GM21529 (cell line): ENCODE results near the gene RPS6KA5.

Source experiments
- ATAC-seq: cut with Tn5 transposase; IDR thresholded peaks from one replicate; pipeline ENCODE4 v1.9.1; 2021; ENCODE audit not compliant: unreplicated experiment

Gene RPS6KA5

GRCh38 chr14:91029456-91030217, 30.8 kb downstream of the RPS6KA5 start:
- no peak for ATAC-seq

DNA sequence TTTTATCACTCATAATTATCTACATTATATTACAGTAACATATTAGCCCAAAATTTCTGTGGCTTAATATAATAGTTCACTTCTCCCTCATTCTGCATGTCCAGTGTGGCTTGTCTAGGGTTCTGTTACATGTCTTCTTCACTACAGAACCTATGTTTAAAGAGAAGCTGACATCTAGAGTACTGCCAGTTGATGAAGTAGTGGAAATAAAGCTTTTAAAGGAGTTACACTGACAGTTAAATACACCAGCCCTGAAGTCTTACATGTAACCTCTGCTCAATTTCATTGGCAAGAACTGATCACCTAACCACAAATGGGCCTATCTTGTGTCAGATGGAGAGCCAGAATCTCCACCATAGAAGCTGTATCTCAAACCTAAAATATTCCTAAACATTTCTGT, 32.9 kb downstream of the RPS6KA5 start:
- ATAC-seq: no peak

- ATAC-seq: peak; percentile 96
These were observed 37.8 kb downstream of the RPS6KA5 start for GRCh38 chr14:91022622-91023028.

DNA sequence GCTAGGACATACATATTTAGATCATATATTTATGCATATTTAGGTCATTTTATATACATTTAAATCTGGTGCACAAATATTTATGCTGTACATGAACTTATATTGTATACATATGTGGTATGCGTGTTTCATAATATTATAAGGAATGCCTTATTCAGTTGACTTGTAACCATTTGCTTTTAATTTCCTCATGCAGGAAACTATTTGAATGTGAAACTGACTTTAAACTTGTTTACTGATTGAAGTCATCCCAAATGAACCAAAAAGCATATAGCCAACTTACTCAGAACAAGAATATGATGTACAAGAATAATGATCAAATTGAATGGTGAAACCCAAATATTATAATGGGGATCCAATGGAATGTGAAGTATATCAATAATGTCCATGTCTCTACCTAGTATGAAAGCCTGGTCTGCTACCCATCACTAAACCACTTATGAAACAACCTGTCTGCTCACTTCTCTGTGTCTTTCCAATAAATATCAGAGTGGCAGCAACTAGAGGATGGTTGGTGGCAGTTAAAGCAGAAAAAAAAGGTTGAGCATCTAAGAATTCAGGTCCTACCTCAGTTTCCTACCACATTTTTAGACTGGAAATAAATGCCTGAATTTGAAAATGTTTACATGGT, 38.3 kb downstream of the RPS6KA5 start:
- ATAC-seq: peak; percentile 55

DNA sequence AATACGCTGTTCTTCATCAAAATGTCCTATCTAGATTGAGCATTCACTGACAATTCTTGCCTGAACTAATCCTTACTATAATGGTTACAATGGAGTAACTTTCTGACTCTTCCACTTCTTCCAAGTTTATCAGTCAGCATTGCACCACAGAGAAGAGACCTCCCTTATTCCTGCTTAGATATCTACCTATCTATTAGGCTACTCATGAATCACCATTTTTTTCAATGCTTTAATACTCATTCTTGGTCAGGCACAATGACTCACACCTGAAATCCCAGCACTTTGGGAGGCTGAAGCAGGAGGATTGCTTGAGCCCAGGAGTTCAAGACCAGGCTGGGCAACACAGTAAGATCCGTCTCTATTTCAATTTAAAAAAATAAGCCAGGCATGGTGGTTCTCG, 39.3 kb downstream of the RPS6KA5 start:
- ATAC-seq: no peak

- no peak for ATAC-seq
These were observed 40.8 kb downstream of the RPS6KA5 start for GRCh38 chr14:91019673-91020072.

GRCh38 chr14:91018481-91018880, 42.0 kb downstream of the RPS6KA5 start:
- no peak for ATAC-seq

- no peak for ATAC-seq
These were observed 43.5 kb downstream of the RPS6KA5 start for GRCh38 chr14:91016800-91017410.

GRCh38 chr14:91015435-91015834, 45.0 kb downstream of the RPS6KA5 start:
- no peak for ATAC-seq

GRCh38 chr14:91012045-91012444, 48.4 kb downstream of the RPS6KA5 start:
- ATAC-seq: no peak

DNA sequence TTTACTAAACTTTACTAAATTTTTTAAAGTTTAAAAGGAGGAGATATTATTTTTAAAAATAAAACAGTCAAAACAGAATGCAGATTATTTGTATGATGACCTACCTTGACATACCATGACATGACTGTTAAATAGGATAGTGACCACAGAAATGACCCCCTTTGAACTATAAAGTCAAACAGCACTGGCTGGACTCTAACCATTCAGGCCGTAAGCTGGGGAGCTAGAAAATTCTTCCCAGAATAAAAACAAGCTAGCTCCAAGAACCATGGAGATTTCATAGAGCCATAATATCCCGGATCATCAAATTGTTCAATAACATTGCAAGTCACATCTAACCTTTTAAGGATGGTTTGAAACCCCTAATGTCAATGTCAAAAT, 50.3 kb downstream of the RPS6KA5 start:
- ATAC-seq: no peak

DNA sequence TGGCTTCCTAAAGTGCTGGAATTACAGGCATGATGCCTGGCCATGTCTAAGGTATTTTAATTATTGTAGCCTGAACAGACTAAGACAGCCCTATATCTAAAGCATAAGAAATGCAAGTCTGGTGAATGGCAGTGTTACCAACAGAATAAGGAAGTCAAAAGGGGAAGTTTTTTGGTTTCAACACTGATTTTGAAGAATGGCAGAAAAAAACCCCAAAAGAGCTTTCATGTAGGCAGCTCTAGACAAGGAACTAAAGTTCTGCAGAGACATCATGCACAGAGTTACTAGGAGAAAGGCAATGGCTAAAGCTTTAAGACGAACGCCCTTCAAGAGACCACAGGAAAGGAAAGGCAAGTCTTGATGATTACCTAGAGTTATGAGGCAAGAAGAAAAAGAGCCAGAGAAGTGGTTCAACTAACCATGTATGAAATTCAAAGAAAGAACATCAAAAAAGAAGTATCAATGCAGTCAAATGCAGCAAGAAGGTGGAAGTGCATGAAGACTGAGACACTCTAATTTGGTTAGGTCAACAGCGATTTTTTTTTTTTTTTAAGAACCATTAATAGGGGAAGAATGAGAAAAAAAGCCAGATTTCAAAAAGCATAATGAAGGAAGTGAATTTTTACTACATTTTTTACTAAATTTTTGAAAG, 50.8 kb downstream of the RPS6KA5 start:
- peak; percentile 95 for ATAC-seq

GRCh38 chr14:91008759-91009409, 51.6 kb downstream of the RPS6KA5 start:
- ATAC-seq: peak; percentile 28

- ATAC-seq: no peak
These were observed 54.7 kb downstream of the RPS6KA5 start for GRCh38 chr14:91005716-91006115.

GRCh38 chr14:91004987-91005386, 55.5 kb downstream of the RPS6KA5 start:
- no peak for ATAC-seq

DNA sequence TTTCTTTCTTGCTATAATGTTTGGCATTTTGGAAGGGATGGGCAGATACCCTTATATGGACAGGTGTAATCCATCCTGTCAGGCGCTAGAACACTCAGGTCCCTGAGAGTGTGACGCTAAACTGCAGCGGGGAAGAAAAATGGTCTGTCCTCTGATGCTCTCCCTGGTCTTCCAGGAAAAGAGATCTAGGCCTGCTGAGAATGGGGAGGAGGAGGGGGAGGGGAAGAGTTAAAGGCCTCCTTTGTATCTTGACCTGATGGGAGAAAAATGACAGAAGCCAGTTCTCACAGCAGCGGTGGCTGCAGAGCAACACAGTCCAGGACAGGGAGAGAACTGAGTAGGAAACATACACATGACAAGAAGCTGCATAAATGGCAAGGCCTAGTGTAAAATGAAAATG, 61.1 kb downstream of the RPS6KA5 start:
- ATAC-seq: no peak

GRCh38 chr14:90996967-90997366, 63.5 kb downstream of the RPS6KA5 start:
- no peak for ATAC-seq

GRCh38 chr14:90995785-90996184, 64.7 kb downstream of the RPS6KA5 start:
- no peak for ATAC-seq

GRCh38 chr14:90993792-90994191, 66.6 kb downstream of the RPS6KA5 start:
- no peak for ATAC-seq

DNA sequence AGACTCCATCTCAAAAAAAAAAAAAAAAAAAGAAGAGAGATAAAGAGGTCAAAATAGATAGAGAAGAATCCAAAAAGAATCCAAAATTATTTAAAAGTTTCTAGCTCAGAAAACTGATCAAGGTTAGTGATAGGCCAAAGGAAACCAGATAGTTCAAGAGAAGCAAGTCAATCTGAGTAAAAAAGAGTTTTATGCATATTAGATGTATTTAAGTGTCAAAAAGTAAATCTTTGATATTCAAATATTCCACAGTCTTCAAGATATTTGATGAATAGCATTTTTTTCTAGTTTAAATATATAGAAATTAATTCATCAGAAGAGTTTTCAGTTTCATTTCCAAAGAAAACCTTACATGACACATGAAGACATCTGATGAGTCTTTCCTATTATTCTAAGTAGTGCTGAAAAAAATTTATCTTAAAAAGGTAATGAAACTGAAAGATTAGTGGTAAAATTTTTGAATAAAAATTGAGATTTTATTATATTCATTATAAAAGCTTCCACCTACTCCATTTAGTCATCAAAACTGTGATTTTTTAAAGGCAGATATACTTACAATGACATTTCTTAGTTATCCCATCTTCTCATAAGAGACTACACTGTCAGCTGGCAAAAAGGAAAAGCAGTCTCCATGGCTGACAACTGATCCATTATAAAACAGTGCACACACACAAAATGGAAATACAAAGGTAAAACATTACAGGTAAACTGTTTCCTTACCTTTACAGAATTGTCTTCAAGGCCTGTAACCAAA, 68.6 kb downstream of the RPS6KA5 start:
- no peak for ATAC-seq

DNA sequence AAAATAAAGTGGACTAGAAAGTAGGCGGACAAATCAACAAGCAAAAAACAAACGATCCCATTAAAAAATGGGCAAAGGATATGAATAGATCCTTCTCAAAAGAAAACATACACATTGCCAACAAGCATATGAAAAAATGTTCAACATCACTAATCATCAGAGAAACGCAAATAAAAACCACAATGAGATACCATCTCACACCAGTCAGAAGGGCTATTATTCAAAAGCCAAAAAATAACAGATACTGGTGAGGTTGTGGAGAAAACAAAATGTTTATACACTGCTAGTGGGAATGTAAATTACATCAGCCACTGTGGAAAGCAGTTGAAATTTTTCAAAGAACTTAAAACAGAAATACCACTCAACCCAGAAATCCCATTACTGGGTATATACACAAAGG, 70.3 kb downstream of the RPS6KA5 start:
- no peak for ATAC-seq
